ENCODE results near the gene CSE1L. TPM values are rescaled to one million over a fixed set of nuclear protein-coding genes. Genes with fewer than 3 reads are reported as not detected.

Gene CSE1L
- polyA plus RNA-seq, 1 of the 3 experiments (the other 2 are of a cell fraction): 18.8 TPM

DNA sequence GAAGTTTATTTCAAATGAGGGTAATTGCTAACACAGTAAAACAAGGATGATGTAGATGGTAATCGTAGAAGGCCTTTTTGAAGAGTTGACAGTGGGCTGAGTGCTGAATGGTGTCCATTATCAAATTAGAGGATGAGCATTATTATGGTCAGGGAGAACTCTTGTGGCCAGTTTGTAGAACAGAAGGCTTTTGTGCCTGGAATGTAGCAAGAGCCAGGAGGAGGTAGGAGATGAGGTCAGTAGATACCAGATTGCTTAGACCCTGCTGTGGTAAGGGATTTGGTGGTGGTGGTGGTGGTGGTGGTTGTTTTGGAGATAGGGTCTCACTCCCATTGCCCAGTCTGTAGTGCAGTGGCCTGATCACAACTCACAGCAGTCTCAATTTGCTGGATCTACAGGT is 6.2 kb downstream of the CSE1L start:
- no peak for DNase-seq
- CTCF ChIA-PET: no interaction called here

DNA sequence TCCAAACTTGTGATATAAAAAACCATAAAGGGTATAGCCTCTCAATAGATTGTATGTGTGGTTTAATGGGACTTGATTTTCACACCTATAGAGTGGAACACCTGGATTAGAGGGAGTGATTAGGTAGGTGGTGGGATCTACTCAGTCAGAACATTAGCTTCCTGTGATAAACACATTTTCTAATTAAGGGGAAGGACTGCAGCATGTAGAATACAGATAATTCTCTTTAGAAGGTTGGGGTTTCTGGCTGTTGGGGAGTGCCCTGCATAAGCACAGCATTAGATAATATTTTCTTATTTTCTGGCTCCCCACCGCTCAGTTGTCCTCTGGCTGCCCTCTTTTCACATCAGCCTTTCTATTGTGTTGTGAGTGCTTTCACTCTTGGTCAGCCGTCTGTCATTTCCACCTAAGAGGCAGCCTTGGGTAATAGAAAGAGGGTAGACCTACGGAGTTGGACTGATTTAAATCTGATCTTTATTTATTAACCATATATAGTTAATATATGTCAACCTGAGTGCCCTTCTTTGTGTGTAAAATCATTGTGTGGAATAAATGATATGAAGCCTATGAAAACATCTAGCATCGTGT is 8.0 kb downstream of the CSE1L start:
- H3K27ac ChIP-seq (ENCODE audit: low read depth in 2 of 2, low read length in 1 of 2): no peak overlapping the region; a peak in 1 of 4 replicates
- 90% methylated on average over 4 of the region's 4 CpGs for WGBS (ENCODE audit: low lambda C conversion rate)
- TF ChIP-seq RAD21 (IDR thresholded peaks at IDR 0.05; ENCODE audit: low read length) (no peak), NRF1 (IDR thresholded peaks at IDR 0.05; ENCODE audit: low read depth, low read length) (no peak), MEF2A (IDR thresholded peaks at IDR 0.05; ENCODE audit: borderline replicate concordance, low read depth) (no peak), JUND (IDR thresholded peaks at IDR 0.05) (no peak), RXRA (IDR thresholded peaks at IDR 0.05; ENCODE audit: borderline replicate concordance, low read depth) (no peak), NFIC (IDR thresholded peaks at IDR 0.05; ENCODE audit: borderline replicate concordance) (no peak), YY1 (IDR thresholded peaks at IDR 0.05; ENCODE audit: low read depth) (no peak), FOXJ3 (CRISPR knock-in tag; IDR thresholded peaks at IDR 0.05) (no peak), FOXM1 (IDR thresholded peaks at IDR 0.05; ENCODE audit: low read depth) (no peak), CHD2 (IDR thresholded peaks at IDR 0.05; ENCODE audit: low read length, partially characterized antibody) (no peak), SMC3 (IDR thresholded peaks at IDR 0.05; ENCODE audit: low read depth, low read length) (no peak)
- TF ChIP-seq, protein P1, sequence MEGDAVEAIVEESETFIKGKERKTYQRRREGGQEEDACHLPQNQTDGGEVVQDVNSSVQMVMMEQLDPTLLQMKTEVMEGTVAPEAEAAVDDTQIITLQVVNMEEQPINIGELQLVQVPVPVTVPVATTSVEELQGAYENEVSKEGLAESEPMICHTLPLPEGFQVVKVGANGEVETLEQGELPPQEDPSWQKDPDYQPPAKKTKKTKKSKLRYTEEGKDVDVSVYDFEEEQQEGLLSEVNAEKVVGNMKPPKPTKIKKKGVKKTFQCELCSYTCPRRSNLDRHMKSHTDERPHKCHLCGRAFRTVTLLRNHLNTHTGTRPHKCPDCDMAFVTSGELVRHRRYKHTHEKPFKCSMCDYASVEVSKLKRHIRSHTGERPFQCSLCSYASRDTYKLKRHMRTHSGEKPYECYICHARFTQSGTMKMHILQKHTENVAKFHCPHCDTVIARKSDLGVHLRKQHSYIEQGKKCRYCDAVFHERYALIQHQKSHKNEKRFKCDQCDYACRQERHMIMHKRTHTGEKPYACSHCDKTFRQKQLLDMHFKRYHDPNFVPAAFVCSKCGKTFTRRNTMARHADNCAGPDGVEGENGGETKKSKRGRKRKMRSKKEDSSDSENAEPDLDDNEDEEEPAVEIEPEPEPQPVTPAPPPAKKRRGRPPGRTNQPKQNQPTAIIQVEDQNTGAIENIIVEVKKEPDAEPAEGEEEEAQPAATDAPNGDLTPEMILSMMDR (IDR thresholded peaks at IDR 0.05): no peak
- TF ChIP-seq, protein P2, sequence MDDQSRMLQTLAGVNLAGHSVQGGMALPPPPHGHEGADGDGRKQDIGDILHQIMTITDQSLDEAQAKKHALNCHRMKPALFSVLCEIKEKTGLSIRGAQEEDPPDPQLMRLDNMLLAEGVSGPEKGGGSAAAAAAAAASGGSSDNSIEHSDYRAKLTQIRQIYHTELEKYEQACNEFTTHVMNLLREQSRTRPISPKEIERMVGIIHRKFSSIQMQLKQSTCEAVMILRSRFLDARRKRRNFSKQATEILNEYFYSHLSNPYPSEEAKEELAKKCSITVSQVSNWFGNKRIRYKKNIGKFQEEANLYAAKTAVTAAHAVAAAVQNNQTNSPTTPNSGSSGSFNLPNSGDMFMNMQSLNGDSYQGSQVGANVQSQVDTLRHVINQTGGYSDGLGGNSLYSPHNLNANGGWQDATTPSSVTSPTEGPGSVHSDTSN (IDR thresholded peaks at IDR 0.05): no peak
- TF ChIP-seq, protein P3, sequence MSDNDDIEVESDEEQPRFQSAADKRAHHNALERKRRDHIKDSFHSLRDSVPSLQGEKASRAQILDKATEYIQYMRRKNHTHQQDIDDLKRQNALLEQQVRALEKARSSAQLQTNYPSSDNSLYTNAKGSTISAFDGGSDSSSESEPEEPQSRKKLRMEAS (IDR thresholded peaks at IDR 0.05; ENCODE audit: low read depth): no peak
- TF ChIP-seq, protein P4, sequence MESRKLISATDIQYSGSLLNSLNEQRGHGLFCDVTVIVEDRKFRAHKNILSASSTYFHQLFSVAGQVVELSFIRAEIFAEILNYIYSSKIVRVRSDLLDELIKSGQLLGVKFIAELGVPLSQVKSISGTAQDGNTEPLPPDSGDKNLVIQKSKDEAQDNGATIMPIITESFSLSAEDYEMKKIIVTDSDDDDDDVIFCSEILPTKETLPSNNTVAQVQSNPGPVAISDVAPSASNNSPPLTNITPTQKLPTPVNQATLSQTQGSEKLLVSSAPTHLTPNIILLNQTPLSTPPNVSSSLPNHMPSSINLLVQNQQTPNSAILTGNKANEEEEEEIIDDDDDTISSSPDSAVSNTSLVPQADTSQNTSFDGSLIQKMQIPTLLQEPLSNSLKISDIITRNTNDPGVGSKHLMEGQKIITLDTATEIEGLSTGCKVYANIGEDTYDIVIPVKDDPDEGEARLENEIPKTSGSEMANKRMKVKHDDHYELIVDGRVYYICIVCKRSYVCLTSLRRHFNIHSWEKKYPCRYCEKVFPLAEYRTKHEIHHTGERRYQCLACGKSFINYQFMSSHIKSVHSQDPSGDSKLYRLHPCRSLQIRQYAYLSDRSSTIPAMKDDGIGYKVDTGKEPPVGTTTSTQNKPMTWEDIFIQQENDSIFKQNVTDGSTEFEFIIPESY (IDR thresholded peaks at IDR 0.05; ENCODE audit: borderline replicate concordance, low read depth): no peak
- TF ChIP-seq, protein P5, sequence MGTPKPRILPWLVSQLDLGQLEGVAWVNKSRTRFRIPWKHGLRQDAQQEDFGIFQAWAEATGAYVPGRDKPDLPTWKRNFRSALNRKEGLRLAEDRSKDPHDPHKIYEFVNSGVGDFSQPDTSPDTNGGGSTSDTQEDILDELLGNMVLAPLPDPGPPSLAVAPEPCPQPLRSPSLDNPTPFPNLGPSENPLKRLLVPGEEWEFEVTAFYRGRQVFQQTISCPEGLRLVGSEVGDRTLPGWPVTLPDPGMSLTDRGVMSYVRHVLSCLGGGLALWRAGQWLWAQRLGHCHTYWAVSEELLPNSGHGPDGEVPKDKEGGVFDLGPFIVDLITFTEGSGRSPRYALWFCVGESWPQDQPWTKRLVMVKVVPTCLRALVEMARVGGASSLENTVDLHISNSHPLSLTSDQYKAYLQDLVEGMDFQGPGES (IDR thresholded peaks at IDR 0.05; ENCODE audit: low read depth, low read length): no peak
- TF ChIP-seq, protein P6, sequence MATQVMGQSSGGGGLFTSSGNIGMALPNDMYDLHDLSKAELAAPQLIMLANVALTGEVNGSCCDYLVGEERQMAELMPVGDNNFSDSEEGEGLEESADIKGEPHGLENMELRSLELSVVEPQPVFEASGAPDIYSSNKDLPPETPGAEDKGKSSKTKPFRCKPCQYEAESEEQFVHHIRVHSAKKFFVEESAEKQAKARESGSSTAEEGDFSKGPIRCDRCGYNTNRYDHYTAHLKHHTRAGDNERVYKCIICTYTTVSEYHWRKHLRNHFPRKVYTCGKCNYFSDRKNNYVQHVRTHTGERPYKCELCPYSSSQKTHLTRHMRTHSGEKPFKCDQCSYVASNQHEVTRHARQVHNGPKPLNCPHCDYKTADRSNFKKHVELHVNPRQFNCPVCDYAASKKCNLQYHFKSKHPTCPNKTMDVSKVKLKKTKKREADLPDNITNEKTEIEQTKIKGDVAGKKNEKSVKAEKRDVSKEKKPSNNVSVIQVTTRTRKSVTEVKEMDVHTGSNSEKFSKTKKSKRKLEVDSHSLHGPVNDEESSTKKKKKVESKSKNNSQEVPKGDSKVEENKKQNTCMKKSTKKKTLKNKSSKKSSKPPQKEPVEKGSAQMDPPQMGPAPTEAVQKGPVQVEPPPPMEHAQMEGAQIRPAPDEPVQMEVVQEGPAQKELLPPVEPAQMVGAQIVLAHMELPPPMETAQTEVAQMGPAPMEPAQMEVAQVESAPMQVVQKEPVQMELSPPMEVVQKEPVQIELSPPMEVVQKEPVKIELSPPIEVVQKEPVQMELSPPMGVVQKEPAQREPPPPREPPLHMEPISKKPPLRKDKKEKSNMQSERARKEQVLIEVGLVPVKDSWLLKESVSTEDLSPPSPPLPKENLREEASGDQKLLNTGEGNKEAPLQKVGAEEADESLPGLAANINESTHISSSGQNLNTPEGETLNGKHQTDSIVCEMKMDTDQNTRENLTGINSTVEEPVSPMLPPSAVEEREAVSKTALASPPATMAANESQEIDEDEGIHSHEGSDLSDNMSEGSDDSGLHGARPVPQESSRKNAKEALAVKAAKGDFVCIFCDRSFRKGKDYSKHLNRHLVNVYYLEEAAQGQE (IDR thresholded peaks at IDR 0.05; ENCODE audit: low read depth, low read length): no peak

More for the DNA sequence above, 6.2 kb downstream of the CSE1L start:
- peaks cover 7 to 11% of the 10 kb centered on the region in 2 experiments; a peak in 2 of 4 replicates for H3K4me1 ChIP-seq (ENCODE audit: control insufficient read depth in 1 of 2, insufficient read depth in 2 of 2, low read depth in 1 of 2, low read length in 1 of 2)
- H3K4me2 ChIP-seq: no peak overlapping the region
- H3K9me3 ChIP-seq: no peaks in the 10 kb centered on the region
- no peak overlapping the region for H3K9ac ChIP-seq
- no peaks in the 10 kb centered on the region for H3K27me3 ChIP-seq (ENCODE audit: insufficient read depth)
- H3K9me2 ChIP-seq: no peaks in the 10 kb centered on the region
- no peak overlapping the region for H2AFZ ChIP-seq (ENCODE audit: low read depth)
- TF ChIP-seq RAD21 (IDR thresholded peaks at IDR 0.05; ENCODE audit: low read length) (peak; percentile 24), EZH2phosphoT487 (IDR thresholded peaks at IDR 0.05; ENCODE audit: borderline replicate concordance, low read depth) (no peak)
- WGBS (ENCODE audit: low lambda C conversion rate): 85% methylated on average over 1 of the region's 1 CpG
- no peak overlapping the region for H3K4me3 ChIP-seq (ENCODE audit: low read depth in 2 of 2, low read length in 1 of 2)
- H3K36me3 ChIP-seq (replicated peaks in 1 of 2; ENCODE audit: control insufficient read depth in 1 of 2, insufficient read depth in 2 of 2, low read length in 1 of 2): peaks cover 0 to 9% of the 10 kb centered on the region in 2 experiments
- H3K79me2 ChIP-seq (ENCODE audit: insufficient read depth): peaks cover 100% of the 10 kb centered on the region
- POLR2A ChIA-PET: no interaction called here
- peaks cover 4% of the 10 kb centered on the region for H3F3A ChIP-seq (replicated peaks; ENCODE audit: insufficient read depth)
- H4K20me1 ChIP-seq (ENCODE audit: insufficient read depth): peaks cover 80% of the 10 kb centered on the region
- no peak overlapping the region for H3K27ac ChIP-seq (ENCODE audit: low read depth in 2 of 2, low read length in 1 of 2)

More for the DNA sequence above, 8.0 kb downstream of the CSE1L start:
- H3K9ac ChIP-seq: no peak overlapping the region
- H3K79me2 ChIP-seq (ENCODE audit: insufficient read depth): peaks cover 100% of the 10 kb centered on the region
- CTCF ChIA-PET: interaction anchor here (0.6 kb wide), 1 partner anchor 509 kb away, joined by 3 read pairs; no protein-coding TSS in a partner anchor
- no peak overlapping the region for H3K4me2 ChIP-seq
- H4K20me1 ChIP-seq (ENCODE audit: insufficient read depth): peaks cover 69% of the 10 kb centered on the region
- no peak overlapping the region for H2AFZ ChIP-seq (ENCODE audit: low read depth)
- peaks cover 2 to 8% of the 10 kb centered on the region in 2 experiments; a peak in 1 of 4 replicates for H3K4me1 ChIP-seq (ENCODE audit: control insufficient read depth in 1 of 2, insufficient read depth in 2 of 2, low read depth in 1 of 2, low read length in 1 of 2)
- H3K4me3 ChIP-seq (ENCODE audit: low read depth in 2 of 2, low read length in 1 of 2): no peak overlapping the region
- no peaks in the 10 kb centered on the region for H3K9me3 ChIP-seq
- no peaks in the 10 kb centered on the region for H3K27me3 ChIP-seq (ENCODE audit: insufficient read depth)
- no peak for DNase-seq
- H3F3A ChIP-seq (replicated peaks; ENCODE audit: insufficient read depth): peaks cover 4% of the 10 kb centered on the region
- peaks cover 5 to 24% of the 10 kb centered on the region in 2 experiments for H3K36me3 ChIP-seq (replicated peaks in 1 of 2; ENCODE audit: control insufficient read depth in 1 of 2, insufficient read depth in 2 of 2, low read length in 1 of 2)
- H3K9me2 ChIP-seq: no peaks in the 10 kb centered on the region
- POLR2A ChIA-PET: interaction anchor here (0.6 kb wide), 1 partner anchor 26 kb away, joined by 3 read pairs; no protein-coding TSS in a partner anchor

Measured in SK-N-SH (cell line).